Esophagus mucosa (tissue), 1 donor: ENCODE data around the gene SPAG9. TPM values are rescaled to one million over a fixed set of nuclear protein-coding genes. Genes with fewer than 3 reads are reported as not detected.
"Not testable (repeated sequence)": the region's sequence is repeated elsewhere in the genome, so short reads cannot be mapped to it uniquely, and the experiment has no call there.

Experiments used
- ATAC-seq: fragments of 200-7000 bp; cut with Tn5 transposase; one replicate; pipeline ENCODE4 v1.9.1; 2020
- total RNA-seq: library from RNA; stranded (reverse); gene quantifications from one replicate; pipeline ENCODE4 v1.2.4, GENCODE V29; 2023
- donor health status: DM: yes; HTN: yes; CAD: no.

SPAG9 gene
- total RNA-seq, 1 donor from 2014 or later, result 40.4 TPM

- peak; percentile 58 for ATAC-seq
These were observed 166.7 kb downstream of the SPAG9 start for GRCh38 chr17:50953831-50954601.

GRCh38 chr17:50953518-50953830 lies 167.2 kb downstream of the SPAG9 start:
- no peak for ATAC-seq

GRCh38 chr17:50952889-50953288 lies 167.8 kb downstream of the SPAG9 start:
- ATAC-seq, result no peak

GRCh38 chr17:50952013-50952412 lies 168.7 kb downstream of the SPAG9 start:
- peak; percentile 53 for ATAC-seq

- peak; percentile 87 for ATAC-seq
These were observed 170.4 kb downstream of the SPAG9 start for GRCh38 chr17:50949989-50950877.

GRCh38 chr17:50949128-50949988 lies 171.3 kb downstream of the SPAG9 start:
- no peak for ATAC-seq

- ATAC-seq, result no peak
These were observed 172.0 kb downstream of the SPAG9 start for GRCh38 chr17:50948711-50949110.

GRCh38 chr17:50947782-50948543 lies 172.7 kb downstream of the SPAG9 start:
- ATAC-seq, result no peak

- ATAC-seq, result no peak
These were observed 173.5 kb downstream of the SPAG9 start for GRCh38 chr17:50946891-50947781.

GRCh38 chr17:50946223-50946890 lies 174.3 kb downstream of the SPAG9 start:
- no peak for ATAC-seq

- no peak for ATAC-seq
These were observed 174.9 kb downstream of the SPAG9 start for GRCh38 chr17:50945779-50946222.

GRCh38 chr17:50944902-50945720 lies 175.6 kb downstream of the SPAG9 start:
- no peak for ATAC-seq

- peak; percentile 56 for ATAC-seq
These were observed 176.4 kb downstream of the SPAG9 start for GRCh38 chr17:50944054-50944901.

GRCh38 chr17:50943575-50943933 lies 177.1 kb downstream of the SPAG9 start:
- no peak for ATAC-seq

GRCh38 chr17:50941676-50942048 lies 179.0 kb downstream of the SPAG9 start:
- not testable (repeated sequence) for ATAC-seq

- no peak for ATAC-seq
These were observed 180.6 kb downstream of the SPAG9 start for GRCh38 chr17:50939795-50940684.

GRCh38 chr17:50939542-50939794 lies 181.2 kb downstream of the SPAG9 start:
- no peak for ATAC-seq
